OCI-LY3 (cell line): Measurements from ENCODE around the gene GLCE.

Experiments used
- CTCF ChIP-seq: fragments of 200-600, 300-600 bp; sonication (generic); IDR thresholded peaks from 2 replicates; pipeline ENCODE4 v1.5.1; 2014; ENCODE audit warnings: antibody characterized with exemption, low read length, low read depth
- EZH2phosphoT487 ChIP-seq: fragments of 200-600 bp; shearing (Covaris generic); IDR thresholded peaks from 2 replicates; pipeline ENCODE4 v1.6.1; 2018; ENCODE audit warnings: antibody characterized with exemption, mixed run types, low read depth

GRCh38 chr15:69298697-69299441 is 138.4 kb downstream of the GLCE start, which contains the start of gene PAQR5:
- TF ChIP-seq CTCF = no peak
- TF ChIP-seq EZH2phosphoT487 = no peak
